Fibroblast of the aortic adventitia (primary cell): ENCODE measurements around the gene STK39. TPM values are rescaled to one million over a fixed set of nuclear protein-coding genes. Genes with fewer than 3 reads are reported as not detected.

Experiments
- DNase-seq: peaks from one replicate; pipeline ENCODE4 v3.0.0-alpha.2; 2010; ENCODE audit warnings: low read depth
- H3K4me3 ChIP-seq: 2 replicates; pipeline ENCODE4 v1.5.1; 2011; ENCODE audit warnings: low read depth, mild to moderate bottlenecking, control low read depth, low read length, moderate library complexity
- total RNA-seq: library from RNA; depleted of rRNA; stranded (reverse); fragments of >200 nt; gene quantifications from 2 replicates; pipeline ENCODE4 v1.2.3, GENCODE V29; 2012; ENCODE audit warnings: low replicate concordance
- TF ChIP-seq, protein P1 (sequence below): IDR thresholded peaks from 2 replicates; pipeline ENCODE4 v1.5.1; 2011; ENCODE audit warnings: mild to moderate bottlenecking, low read length, control low read depth, inconsistent platforms; ENCODE audit not compliant: insufficient read depth

The STK39 gene
- total RNA-seq, 1 donor: 31.0 TPM

DNA sequence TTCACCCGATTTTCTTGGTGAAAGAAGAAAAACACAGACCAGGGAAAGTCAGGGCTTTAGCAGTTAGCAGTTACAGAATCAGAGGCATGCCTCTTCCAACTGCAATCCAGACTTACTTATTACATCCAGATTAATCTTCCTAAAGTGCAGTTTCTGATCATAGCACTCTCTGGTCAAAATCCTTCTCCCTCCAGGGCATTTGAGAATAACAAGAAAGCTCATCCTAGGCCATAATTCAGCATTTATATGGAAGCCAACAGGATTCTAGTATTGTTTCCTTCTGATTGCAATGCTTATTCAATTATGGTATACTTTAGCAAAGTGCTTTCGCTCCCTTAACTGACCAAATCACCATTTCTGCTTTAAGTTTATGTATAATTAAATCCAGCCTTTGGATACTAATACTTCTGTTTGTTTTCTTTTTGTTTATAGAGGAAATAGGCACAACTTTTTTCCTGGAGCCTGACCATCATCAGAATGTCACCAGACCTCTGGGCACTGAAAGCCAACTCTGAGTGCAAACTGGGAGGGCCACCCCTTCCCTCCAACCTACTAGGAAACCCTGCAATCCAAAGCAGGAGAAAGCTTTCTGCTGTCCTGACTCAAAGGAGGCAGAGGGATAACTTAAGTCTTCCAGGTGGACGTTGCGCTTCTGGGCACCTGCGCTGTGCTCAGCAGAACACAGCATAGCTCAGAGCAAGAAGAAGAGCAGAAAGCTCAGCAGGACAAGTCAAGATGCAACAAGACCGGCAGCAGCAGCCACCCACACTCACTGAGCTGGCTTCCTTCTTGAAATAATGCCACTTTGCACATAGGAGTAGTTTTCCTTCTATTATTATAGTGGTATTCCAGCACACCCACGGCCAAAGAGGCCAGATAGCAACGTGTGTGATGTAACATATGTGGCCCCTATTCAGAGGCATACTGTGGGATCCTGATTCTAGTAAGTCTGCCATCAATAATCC lies 99.3 kb downstream of the STK39 start:
- TF ChIP-seq, protein P1, sequence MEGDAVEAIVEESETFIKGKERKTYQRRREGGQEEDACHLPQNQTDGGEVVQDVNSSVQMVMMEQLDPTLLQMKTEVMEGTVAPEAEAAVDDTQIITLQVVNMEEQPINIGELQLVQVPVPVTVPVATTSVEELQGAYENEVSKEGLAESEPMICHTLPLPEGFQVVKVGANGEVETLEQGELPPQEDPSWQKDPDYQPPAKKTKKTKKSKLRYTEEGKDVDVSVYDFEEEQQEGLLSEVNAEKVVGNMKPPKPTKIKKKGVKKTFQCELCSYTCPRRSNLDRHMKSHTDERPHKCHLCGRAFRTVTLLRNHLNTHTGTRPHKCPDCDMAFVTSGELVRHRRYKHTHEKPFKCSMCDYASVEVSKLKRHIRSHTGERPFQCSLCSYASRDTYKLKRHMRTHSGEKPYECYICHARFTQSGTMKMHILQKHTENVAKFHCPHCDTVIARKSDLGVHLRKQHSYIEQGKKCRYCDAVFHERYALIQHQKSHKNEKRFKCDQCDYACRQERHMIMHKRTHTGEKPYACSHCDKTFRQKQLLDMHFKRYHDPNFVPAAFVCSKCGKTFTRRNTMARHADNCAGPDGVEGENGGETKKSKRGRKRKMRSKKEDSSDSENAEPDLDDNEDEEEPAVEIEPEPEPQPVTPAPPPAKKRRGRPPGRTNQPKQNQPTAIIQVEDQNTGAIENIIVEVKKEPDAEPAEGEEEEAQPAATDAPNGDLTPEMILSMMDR: no peak
- H3K4me3 ChIP-seq: no peak overlapping the region
- DNase-seq: no peak

DNA sequence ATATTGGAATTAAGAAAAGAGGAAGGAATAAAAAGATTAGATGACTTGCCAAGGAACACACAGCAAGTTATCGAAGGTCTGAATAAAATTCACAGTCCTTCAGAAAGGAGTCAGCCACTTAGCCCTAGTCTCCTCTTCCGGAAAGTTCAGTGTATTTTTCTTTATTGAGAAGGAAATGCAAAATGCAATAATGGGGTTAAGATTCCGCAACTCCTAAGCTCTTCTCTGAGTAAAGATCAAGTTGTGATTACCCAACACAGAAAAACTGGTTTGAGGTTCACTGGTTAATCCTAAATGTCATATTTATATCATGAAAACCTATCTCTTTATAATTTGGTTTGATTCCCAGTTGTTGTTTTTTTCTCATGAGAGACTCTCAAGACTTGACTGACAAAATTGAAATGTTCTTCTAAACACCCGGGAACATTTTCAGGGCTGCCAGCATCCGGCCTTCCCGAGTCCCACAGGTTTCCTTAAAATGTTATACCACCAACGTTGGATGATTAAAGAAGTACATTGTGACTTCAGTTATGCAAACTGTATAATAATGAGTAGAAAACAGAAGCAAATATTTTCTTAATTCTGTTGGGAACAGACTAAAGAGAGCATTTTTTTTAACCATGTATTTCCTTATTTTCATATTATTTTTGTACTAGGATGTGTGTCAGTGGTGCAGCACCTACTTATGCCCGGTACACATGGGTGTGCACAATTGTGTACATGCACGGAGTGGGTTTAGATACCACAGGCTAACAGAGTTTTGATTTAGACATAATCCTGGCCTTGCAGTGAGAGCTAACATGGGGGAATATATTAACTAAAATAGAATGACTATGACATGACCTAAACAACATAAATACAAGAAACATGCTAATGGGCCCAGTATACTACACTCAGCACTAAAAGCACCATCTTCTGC lies 100.2 kb downstream of the STK39 start:
- TF ChIP-seq, protein P1: no peak
- H3K4me3 ChIP-seq: no peak overlapping the region
- no peak for DNase-seq

GRCh38 chr2:168145426-168146310 lies 101.7 kb downstream of the STK39 start:
- no peak for DNase-seq
- TF ChIP-seq, protein P1: no peak
- H3K4me3 ChIP-seq: no peak overlapping the region

GRCh38 chr2:168145011-168145410 lies 102.4 kb downstream of the STK39 start:
- no peak for DNase-seq
- no peak overlapping the region for H3K4me3 ChIP-seq
- TF ChIP-seq, protein P1: no peak

DNA sequence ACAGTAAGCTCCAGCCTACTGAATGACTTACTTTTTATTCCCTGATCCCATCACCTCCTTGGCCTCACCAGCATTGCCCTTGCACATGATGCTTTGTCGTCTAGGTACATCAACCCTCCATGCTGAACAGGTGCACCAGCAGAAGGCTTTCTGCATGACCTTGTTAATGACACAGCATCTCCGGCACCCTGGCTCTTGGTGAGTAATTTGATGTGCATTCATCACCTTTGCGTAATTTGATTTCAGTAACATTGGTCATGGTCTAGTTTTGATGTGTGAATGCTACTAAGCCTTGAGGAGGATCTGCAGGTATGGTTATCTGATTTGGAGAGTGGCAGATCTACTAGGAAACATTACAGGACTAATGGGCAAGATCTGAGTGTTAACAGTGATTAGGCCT lies 103.6 kb downstream of the STK39 start:
- no peak overlapping the region for H3K4me3 ChIP-seq
- DNase-seq: no peak
- TF ChIP-seq, protein P1: no peak

GRCh38 chr2:168140892-168141291 lies 106.5 kb downstream of the STK39 start:
- H3K4me3 ChIP-seq: no peak overlapping the region
- TF ChIP-seq, protein P1: no peak
- DNase-seq: no peak
